HG03565 (cell line): ENCODE results near the gene CCDC197.
A peak's percentile ranks its signal among the peaks of the same experiment; 100 is the strongest.

Experiments used
- ATAC-seq: cut with Tn5 transposase; IDR thresholded peaks from one replicate; pipeline ENCODE4 v1.9.1; 2021; ENCODE audit warnings: mild to moderate bottlenecking, moderate library complexity; ENCODE audit not compliant: unreplicated experiment

The CCDC197 gene

DNA sequence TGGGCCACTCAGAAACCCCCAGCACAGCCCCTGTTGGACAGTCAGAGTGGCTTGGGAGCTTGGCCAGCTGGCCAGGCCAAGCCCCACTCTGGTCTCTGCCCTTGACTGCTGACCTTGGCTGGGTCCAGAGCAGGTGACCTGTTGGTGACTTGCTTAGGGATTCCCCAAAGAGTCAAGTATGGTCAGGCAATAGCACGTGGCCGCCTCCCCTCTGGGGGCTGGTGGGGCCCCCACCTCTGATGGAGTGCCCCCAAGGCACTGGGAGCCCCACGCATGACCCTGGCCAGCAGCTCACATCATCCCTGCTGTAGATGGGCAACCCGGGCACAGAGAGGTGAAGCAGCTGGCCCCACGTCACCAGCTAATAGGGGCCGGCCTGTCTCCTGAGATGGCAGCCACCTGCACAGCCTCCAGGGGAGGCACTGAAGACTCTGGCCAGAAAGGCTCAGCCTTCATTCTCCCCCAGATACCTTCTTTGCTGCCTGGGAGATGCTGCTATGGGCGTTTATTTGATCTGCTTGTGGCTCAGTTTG lies 1.8 kb downstream of the CCDC197 start:
- no peak for ATAC-seq

DNA sequence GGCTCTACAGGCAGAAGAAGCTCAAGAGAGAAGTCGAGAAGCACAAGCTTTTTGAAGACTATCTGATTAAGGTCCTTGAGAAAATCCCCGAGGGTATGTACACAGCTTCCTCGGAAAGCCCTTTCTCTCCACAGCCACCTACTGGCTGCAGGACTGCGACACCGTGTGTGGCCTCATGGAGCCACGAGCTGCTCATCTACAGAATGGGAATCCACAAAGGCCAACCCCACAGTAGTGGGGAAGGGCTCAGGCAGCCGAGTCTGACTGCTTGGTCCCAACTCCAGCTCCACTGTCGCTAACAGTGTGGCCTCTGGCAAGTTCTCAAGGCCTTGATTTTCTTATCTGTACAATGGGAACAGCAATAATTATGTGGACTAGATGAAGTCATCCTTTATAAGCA lies 2.5 kb downstream of the CCDC197 start:
- no peak for ATAC-seq

GRCh38 chr14:94000267-94000666 lies 3.2 kb downstream of the CCDC197 start:
- no peak for ATAC-seq

DNA sequence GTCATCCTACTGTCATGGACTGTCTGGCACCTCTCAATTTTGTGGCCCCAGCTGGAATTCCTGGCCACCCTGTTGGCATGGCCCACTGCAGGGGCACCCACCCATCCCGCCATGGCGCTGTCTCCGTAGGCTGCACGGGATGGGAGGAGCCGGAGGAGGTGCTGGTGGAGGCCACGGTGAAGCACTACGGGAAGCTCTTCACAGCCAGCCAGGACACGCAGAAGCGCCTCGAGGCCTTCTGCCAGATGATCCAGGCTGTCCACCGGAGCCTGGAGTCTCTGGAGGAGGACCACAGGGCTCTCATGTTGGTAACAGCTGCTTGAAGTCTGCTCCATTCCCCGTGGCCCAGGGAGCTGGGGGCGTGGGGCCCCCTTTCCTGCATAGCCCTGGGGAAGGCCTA lies 3.9 kb downstream of the CCDC197 start:
- ATAC-seq: no peak

DNA sequence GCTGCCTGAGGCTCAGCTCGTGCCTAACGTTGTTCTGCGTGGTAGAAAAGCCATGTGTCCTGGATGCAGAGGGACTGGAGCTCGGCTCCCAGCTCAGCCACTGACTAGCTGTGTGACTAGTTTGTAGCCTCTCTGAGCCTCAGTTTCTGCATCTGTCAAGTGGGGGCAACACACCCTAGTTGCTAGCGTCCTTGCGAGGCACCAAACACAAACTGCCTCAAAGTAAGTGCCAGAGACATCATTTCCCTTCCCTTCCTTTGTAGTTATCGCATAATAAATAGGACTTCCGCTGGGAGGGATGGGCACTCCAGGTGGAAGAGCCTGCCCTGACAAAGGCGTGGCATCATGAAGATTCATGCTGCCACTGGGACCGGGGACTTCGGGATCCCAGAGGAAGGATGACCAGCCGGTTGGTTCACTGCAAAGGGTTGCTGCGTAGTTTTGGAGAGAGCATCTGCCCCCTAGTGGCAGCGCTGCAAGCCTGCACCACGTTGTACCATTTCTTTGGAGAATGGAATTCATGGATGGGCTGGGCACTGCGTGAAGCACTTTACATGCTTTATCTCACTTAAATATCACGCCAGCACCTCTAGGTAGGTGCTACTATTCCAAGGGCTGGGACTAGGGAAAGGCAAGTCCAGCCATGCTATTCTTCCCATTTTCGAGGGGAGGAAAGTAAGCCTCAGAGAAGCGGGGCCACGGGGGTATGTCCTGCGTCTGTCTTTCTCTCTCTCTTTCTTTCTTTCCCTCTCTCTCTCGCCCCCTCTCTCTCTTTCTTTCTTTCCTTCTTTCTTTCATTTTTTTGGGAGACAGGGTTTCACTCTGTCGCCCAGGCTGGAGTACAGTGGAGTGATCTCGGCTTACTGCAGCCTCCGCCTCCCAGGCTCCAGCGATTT lies 4.6 kb downstream of the CCDC197 start:
- ATAC-seq: peak; percentile 51

DNA sequence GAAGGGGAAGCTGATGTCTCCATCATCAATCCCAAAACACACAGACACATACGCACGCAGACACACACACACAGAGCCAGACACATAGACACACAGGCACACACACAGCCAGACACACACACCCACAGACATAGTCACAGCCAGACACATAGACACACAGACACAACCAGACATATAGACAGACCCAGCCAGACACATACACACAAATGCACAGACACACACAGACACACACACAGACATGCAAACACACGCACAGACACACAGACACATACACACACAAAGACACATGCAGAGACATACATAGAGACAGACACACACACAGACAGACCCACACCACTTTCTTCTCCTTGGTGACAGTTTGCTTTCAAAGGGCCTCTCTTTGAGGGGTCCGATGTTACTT lies 6.3 kb downstream of the CCDC197 start:
- no peak for ATAC-seq

DNA sequence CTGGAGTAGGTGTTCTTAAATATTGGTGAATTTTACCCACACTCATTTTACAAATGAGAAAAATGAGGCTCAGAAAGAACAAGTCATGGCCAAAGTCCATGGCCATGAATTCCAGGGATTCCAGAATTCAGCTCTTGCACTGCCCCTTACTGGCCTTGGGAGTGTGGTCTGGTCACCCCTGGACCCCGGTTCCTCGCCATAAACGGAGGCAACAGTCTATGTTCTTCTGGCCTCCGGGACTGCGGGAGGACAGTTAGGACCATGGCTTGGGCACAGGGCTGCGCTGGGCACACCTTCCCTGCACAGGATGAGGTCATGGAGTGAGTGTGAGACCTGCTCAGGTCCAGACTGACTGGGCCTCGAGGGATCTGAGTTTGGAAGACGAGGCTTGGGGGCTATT lies 6.9 kb downstream of the CCDC197 start:
- no peak for ATAC-seq

DNA sequence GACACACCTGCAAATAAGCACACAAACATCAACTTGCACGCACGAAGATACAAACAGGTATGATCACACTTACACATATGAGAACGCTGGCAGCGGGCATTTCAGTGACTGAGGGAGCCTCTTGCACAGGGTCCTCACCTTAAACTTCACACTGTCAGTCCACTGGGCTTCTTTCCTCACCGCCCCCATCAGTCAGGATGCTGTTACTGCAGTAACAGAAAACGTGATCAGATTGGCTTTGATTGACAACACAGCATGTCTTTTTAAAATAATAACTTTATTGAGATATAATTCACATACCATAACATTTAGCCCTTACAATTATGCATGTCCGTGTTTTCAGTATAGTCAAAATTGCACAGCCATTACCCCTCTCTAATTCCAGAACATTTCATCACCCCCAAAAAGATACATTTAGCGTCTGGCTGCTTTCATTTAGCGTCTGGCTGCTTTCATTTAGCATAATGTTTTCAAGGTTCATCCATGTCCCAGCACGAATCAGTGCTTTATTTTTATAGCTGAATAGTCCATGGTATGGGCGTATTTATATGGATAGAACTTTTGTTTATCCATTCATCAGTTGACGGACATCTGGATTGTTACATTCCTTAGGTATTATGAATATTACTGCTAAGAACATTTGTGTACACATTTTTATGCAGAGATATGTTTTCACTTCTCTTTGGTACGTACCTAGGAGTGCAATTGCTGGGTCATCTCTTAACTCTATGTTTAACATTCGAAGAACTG lies 8.4 kb downstream of the CCDC197 start:
- no peak for ATAC-seq

GRCh38 chr14:94008234-94008633 lies 11.1 kb downstream of the CCDC197 start:
- ATAC-seq: no peak

GRCh38 chr14:94009767-94010166 lies 12.7 kb downstream of the CCDC197 start:
- ATAC-seq: no peak

DNA sequence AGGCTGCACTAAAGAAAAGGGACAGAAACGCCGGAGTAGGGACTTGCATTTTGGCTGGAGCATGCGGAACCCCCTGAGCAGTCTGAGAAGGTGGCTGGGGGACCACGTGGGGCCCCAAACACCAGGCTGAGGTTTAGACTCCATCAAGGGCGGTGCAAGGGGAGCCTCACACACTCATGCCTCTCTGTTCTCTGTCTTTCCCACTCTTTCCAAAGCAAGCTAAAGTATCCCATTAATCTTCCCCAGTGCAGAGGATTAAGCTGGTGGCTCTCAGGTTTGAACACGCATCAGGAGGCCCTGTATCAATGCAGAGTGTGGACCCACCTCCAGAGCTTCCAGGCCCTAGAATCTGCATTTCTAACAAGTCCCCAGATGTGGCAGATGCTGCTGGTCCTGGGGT lies 13.5 kb downstream of the CCDC197 start:
- no peak for ATAC-seq

- ATAC-seq: peak; percentile 41
These were observed 14.7 kb downstream of the CCDC197 start for GRCh38 chr14:94011795-94012194.

- no peak for ATAC-seq
These were observed 17.3 kb downstream of the CCDC197 start for GRCh38 chr14:94014382-94014781.

DNA sequence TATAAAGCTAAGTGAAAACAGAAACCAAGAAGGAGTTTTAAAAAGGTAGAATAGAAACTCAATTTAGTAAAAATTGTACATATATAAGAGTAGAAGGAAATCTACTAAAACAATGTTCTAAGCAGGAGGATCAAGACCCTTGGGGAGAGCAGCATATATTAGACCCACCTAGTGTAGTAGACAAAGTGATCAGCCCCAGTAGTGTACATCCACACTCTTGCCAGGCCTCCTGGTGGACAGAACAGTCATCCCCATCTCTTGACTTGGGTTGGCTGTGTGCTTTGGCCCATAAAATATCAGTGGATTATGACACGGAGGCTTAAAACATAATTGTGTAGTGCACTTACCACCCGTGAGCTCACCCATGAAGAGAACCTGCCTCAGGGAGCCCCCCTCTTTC lies 18.1 kb downstream of the CCDC197 start:
- ATAC-seq: no peak

DNA sequence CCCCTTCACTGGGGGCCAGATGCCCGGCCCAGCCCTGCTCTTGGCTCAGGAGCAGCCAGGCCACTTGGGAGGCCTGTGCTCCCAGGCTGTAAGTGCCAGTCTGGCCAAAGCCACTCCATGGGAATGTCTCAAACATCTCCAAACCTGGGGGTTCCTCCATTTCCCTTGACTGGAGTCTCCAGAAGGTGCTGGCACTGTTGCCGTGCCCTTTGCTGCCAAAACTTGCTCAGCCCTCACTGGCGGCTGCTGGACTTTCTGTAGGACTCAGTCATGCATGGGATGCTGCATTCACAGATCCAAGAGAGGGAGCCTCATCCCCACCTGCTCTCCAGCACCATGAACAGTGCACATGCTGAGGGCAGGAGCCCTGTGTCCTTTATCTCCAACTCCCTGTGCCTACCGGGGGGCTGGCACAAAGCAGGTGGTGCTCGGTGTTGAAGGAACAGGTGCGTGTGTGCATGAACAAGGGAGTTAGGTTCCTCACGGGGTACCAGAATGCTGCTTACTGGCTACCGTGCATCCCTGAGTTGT lies 19.4 kb downstream of the CCDC197 start:
- no peak for ATAC-seq

- ATAC-seq: no peak
These were observed 21.2 kb downstream of the CCDC197 start for GRCh38 chr14:94018308-94018707.

DNA sequence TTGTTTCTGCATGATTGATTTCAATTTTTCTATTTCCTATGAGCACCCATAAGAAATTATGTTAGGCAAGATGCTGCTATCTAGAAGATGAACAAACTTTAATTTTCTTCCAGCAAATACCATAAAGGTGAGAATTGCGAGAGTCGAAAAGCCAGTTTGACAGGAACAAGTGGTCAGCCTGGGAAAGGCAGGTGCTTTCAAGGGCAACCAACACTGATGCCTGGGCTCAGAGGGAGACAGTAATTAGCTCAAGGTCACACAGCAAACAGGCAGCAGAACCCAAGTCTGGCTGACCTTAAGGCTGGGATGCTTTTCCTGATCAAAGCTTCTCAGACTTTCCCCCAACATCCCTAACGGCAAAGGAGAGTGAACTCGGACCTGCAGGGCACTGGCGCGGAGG lies 22.2 kb downstream of the CCDC197 start:
- no peak for ATAC-seq

DNA sequence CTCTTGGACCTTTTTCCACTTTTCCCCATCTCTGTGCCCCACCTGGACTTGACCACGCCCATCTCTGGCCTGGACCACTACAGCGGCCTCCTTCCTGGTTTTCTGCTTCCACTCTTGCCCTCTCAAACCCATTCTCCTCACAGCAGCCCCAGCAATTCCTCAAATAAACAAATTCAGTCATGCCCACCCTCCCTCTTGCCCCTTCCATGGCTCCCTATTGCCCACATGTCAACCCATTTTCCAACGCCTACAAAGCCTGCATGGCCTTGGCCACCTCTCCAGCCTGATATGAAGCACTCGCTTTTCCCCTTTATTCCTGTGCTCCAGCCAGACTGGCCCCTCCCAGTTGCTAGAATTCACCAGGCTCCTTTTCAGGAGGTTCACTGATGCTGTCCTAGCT lies 23.2 kb downstream of the CCDC197 start:
- ATAC-seq: no peak

GRCh38 chr14:94021001-94021400 lies 23.9 kb downstream of the CCDC197 start:
- no peak for ATAC-seq

- no peak for ATAC-seq
These were observed 24.5 kb downstream of the CCDC197 start for GRCh38 chr14:94021416-94022157.
